H9 (cell line): Measurements from ENCODE around the gene MRPL55. TPM values are rescaled to one million over a fixed set of nuclear protein-coding genes. Genes with fewer than 3 reads are reported as not detected.

ENCODE experiments used
- DNase-seq: peaks from one replicate; pipeline ENCODE4 v3.0.0-alpha.2; 2017
- H2AFZ ChIP-seq: one replicate; pipeline ENCODE4 v1.6.1; 2013; ENCODE audit warnings: mild to moderate bottlenecking, low read length, control low read depth, moderate library complexity
- H2AK5ac ChIP-seq: 2 replicates; pipeline ENCODE4 v1.6.1; 2013; ENCODE audit warnings: low read length, control low read depth, mixed read lengths; ENCODE audit not compliant: insufficient read length
- H2BK120ac ChIP-seq: one replicate; pipeline ENCODE4 v1.6.1; 2013; ENCODE audit warnings: low read depth, mild to moderate bottlenecking, low read length, control low read depth, inconsistent platforms; ENCODE audit not compliant: poor library complexity, severe bottlenecking
- H2BK12ac ChIP-seq: 2 replicates; pipeline ENCODE4 v1.6.1; 2013; ENCODE audit warnings: low read length, control low read depth, mixed read lengths, low read depth; ENCODE audit not compliant: insufficient read length
- H2BK15ac ChIP-seq: 2 replicates; pipeline ENCODE4 v1.6.1; 2013; ENCODE audit warnings: low read depth, low read length, control low read depth
- H2BK20ac ChIP-seq: one replicate; pipeline ENCODE4 v1.6.1; 2013; ENCODE audit warnings: low read depth, mild to moderate bottlenecking, low read length, control low read depth, inconsistent platforms; ENCODE audit not compliant: poor library complexity, severe bottlenecking
- H2BK5ac ChIP-seq: 2 replicates; pipeline ENCODE4 v1.6.1; 2013; ENCODE audit warnings: low read length, control low read depth, mixed read lengths; ENCODE audit not compliant: insufficient read length
- H3K14ac ChIP-seq: 2 replicates; pipeline ENCODE4 v1.6.1; 2013; ENCODE audit warnings: low read length, control low read depth; ENCODE audit not compliant: insufficient read depth
- H3K18ac ChIP-seq: 2 replicates; pipeline ENCODE4 v1.6.1; 2013; ENCODE audit warnings: low read depth, mild to moderate bottlenecking, mixed read lengths, low read length, control low read depth; ENCODE audit not compliant: insufficient read length
- H3K23ac ChIP-seq: 2 replicates; pipeline ENCODE4 v1.6.1; 2013; ENCODE audit warnings: low read length, control low read depth, mixed read lengths, low read depth; ENCODE audit not compliant: insufficient read length
- H3K23me2 ChIP-seq: 2 replicates; pipeline ENCODE4 v1.6.1; 2013; ENCODE audit warnings: low read depth, mild to moderate bottlenecking, mixed read lengths, low read length, control low read depth; ENCODE audit not compliant: insufficient read length, poor library complexity, severe bottlenecking
- H3K27ac ChIP-seq: 2 replicates; pipeline ENCODE4 v1.5.1; 2013; ENCODE audit warnings: low read length, control low read depth, mixed read lengths, low read depth; ENCODE audit not compliant: insufficient read length
- H3K27me3 ChIP-seq: 2 replicates; pipeline ENCODE4 v1.6.1; 2013; ENCODE audit warnings: low read length, control low read depth, inconsistent platforms; ENCODE audit not compliant: insufficient read depth
- H3K4ac ChIP-seq: 2 replicates; pipeline ENCODE4 v1.6.1; 2013; ENCODE audit warnings: low read depth, mild to moderate bottlenecking, control low read depth, inconsistent platforms, low read length, moderate library complexity
- H3K4me1 ChIP-seq: 2 replicates; pipeline ENCODE4 v1.6.1; 2013; ENCODE audit warnings: low read length, control low read depth, inconsistent platforms; ENCODE audit not compliant: insufficient read depth
- H3K4me2 ChIP-seq: 2 replicates; pipeline ENCODE4 v1.6.1; 2013; ENCODE audit warnings: low read length, control low read depth, mixed read lengths; ENCODE audit not compliant: insufficient read length, insufficient read depth
- H3K56ac ChIP-seq: 2 replicates; pipeline ENCODE4 v1.6.1; 2013; ENCODE audit warnings: low read depth, mild to moderate bottlenecking, mixed read lengths, low read length, control low read depth; ENCODE audit not compliant: insufficient read length
- H3K79me1 ChIP-seq: 2 replicates; pipeline ENCODE4 v1.6.1; 2013; ENCODE audit warnings: low read depth, mild to moderate bottlenecking, moderate library complexity, low read length, control low read depth, inconsistent platforms; ENCODE audit not compliant: insufficient read depth, poor library complexity, severe bottlenecking
- H3K79me2 ChIP-seq: 2 replicates; pipeline ENCODE4 v1.6.1; 2013; ENCODE audit warnings: low read length, control low read depth, inconsistent platforms; ENCODE audit not compliant: insufficient read depth
- H3K9ac ChIP-seq: 2 replicates; pipeline ENCODE4 v1.6.1; 2013; ENCODE audit warnings: low read length, control low read depth, mixed read lengths; ENCODE audit not compliant: insufficient read length; ENCODE audit errors: extremely low read depth
- H3K9me3 ChIP-seq: one replicate; pipeline ENCODE4 v1.6.1; 2013; ENCODE audit warnings: low read depth, low read length, inconsistent platforms; ENCODE audit not compliant: control insufficient read depth
- H3T11ph ChIP-seq: one replicate; pipeline ENCODE4 v1.6.1; 2013; ENCODE audit warnings: mild to moderate bottlenecking, low read length, control low read depth, inconsistent platforms
- H4K20me1 ChIP-seq: one replicate; pipeline ENCODE4 v1.6.1; 2013; ENCODE audit not compliant: control insufficient read depth, insufficient read length, insufficient read depth
- H4K5ac ChIP-seq: 2 replicates; pipeline ENCODE4 v1.6.1; 2013; ENCODE audit warnings: low read depth, mild to moderate bottlenecking, mixed read lengths, low read length, control low read depth; ENCODE audit not compliant: insufficient read length
- H4K8ac ChIP-seq: replicated peaks from 2 replicates; pipeline ENCODE4 v1.6.1; 2013; ENCODE audit warnings: low read length, control low read depth, mixed read lengths, low read depth; ENCODE audit not compliant: insufficient read length
- H4K91ac ChIP-seq: 2 replicates; pipeline ENCODE4 v1.6.1; 2013; ENCODE audit warnings: low read depth, mild to moderate bottlenecking, moderate library complexity, mixed read lengths, low read length, control low read depth; ENCODE audit not compliant: insufficient read length
- H3K27ac Mint-ChIP-seq, 3 experiments: 2 replicates in 2 of 3; 3 replicates in 1 of 3; pipeline ENCODE4 v1.8.0; 2020 to 2021; ENCODE audit warnings: mixed read lengths in 3 of 3, mild to moderate bottlenecking in 1 of 3, moderate library complexity in 1 of 3
- H3K27me3 Mint-ChIP-seq: 2 replicates; pipeline ENCODE4 v1.8.0; 2021; ENCODE audit warnings: low read depth, mild to moderate bottlenecking, moderate library complexity, mixed read lengths
- H3K36me3 Mint-ChIP-seq, 3 experiments: 2 replicates in 2 of 3; 3 replicates in 1 of 3; pipeline ENCODE4 v1.8.0; 2020 to 2021; ENCODE audit warnings: low read depth in 3 of 3, mixed read lengths in 3 of 3; ENCODE audit not compliant: insufficient read depth in 1 of 3
- H3K4me1 Mint-ChIP-seq, 2 experiments: 2 replicates each; pipeline ENCODE4 v1.8.0; 2020; ENCODE audit warnings: mixed read lengths in 2 of 2
- H3K4me3 Mint-ChIP-seq, 2 experiments: 2 replicates in 1 of 2; 3 replicates in 1 of 2; pipeline ENCODE4 v1.8.0; 2020 to 2021; ENCODE audit warnings: mild to moderate bottlenecking in 2 of 2, mixed read lengths in 2 of 2, moderate library complexity in 1 of 2
- H3K9me3 Mint-ChIP-seq, 2 experiments: 2 replicates in 1 of 2; 3 replicates in 1 of 2; pipeline ENCODE4 v1.8.0; 2020; ENCODE audit warnings: mild to moderate bottlenecking in 2 of 2, mixed read lengths in 2 of 2, moderate library complexity in 1 of 2
- CTCF ChIP-seq: fragments of 200-600 bp; sonication (generic); conservative IDR thresholded peaks from 3 replicates; pipeline ENCODE4 v1.8.0; 2021; ENCODE audit warnings: antibody characterized with exemption, mild to moderate bottlenecking
- WGBS: extraction: QIAGEN DNeasy Blood & Tissue Kit; methylation state at CpG from one replicate; pipeline ENCODE4 v1.1.7; 2013; ENCODE audit warnings: missing lambda C conversion rate, low lambda C conversion rate, mixed read lengths; ENCODE audit not compliant: insufficient read length; ENCODE audit errors: extremely low coverage; 5-methylcytosine and 5-hydroxymethylcytosine counted together
- total RNA-seq: library from RNA; stranded (reverse); gene quantifications from 2 replicates; pipeline ENCODE4 v1.2.1, GENCODE V29; 2021

MRPL55 gene
- total RNA-seq, 1 experiment from 2014 or later: 62.3 TPM

GRCh38 chr1:228097333-228098081, 11.6 kb downstream of the MRPL55 start:
- H3K79me2 ChIP-seq: peaks cover 32% of the 10 kb centered on the region

More at GRCh38 chr1:228097333-228098081, 11.6 kb downstream of the MRPL55 start:
- no peak overlapping the region for H3K23ac ChIP-seq
- WGBS: no CpG with 5 or more reads among the region's 34 CpGs
- Mint-ChIP-seq H3K27me3 (no peaks in the 10 kb centered on the region), H3K27ac (peak overlapping the region in 1 of 3 experiments; percentile 67; a peak in 1 of 7 replicates), H3K4me1 (peaks cover 8 to 16% of the 10 kb centered on the region in 2 experiments), H3K36me3 (peaks cover 35 to 70% (median 67%) of the 10 kb centered on the region in 3 experiments; a peak in 6 of 7 replicates), H3K9me3 (peaks cover 8 to 11% of the 10 kb centered on the region in 2 experiments), H3K4me3 (peak overlapping the region in 1 of 2 experiments; percentile 18; a peak in 1 of 5 replicates)
- no peaks in the 10 kb centered on the region for H3K4me1 ChIP-seq
- no peak overlapping the region for H3K56ac ChIP-seq
- H4K91ac ChIP-seq: no peak overlapping the region
- no peaks in the 10 kb centered on the region for H3K9me3 ChIP-seq
- no peak overlapping the region for H2BK5ac ChIP-seq
- H4K8ac ChIP-seq: no peak overlapping the region
- TF ChIP-seq CTCF: no peak
- peak; percentile 21 for DNase-seq
- no peak overlapping the region for H4K5ac ChIP-seq
- no peak overlapping the region for H3K4ac ChIP-seq
- H2BK20ac ChIP-seq: no peak overlapping the region
- peaks cover 8% of the 10 kb centered on the region for H3K79me1 ChIP-seq
- no peak overlapping the region for H3T11ph ChIP-seq
- no peak overlapping the region for H2AK5ac ChIP-seq
- no peak overlapping the region for H3K14ac ChIP-seq
- H2BK15ac ChIP-seq: no peak overlapping the region
- no peak overlapping the region for H2AFZ ChIP-seq
- H2BK120ac ChIP-seq: no peak overlapping the region
- no peaks in the 10 kb centered on the region for H4K20me1 ChIP-seq
- H3K18ac ChIP-seq: no peak overlapping the region
- no peak overlapping the region for H3K4me2 ChIP-seq
- H3K27me3 ChIP-seq: no peaks in the 10 kb centered on the region
- H3K27ac ChIP-seq: no peak overlapping the region
- no peak overlapping the region for H3K9ac ChIP-seq
- peaks cover 4% of the 10 kb centered on the region for H3K23me2 ChIP-seq
- no peak overlapping the region for H2BK12ac ChIP-seq
